Stromal cell of bone marrow (primary cell): Measurements from ENCODE around the gene AP2A2.

ENCODE experiments used
- DNase-seq: peaks from one replicate; pipeline ENCODE4 v3.0.0-alpha.2; 2012; ENCODE audit warnings: low read depth

Gene AP2A2

DNA sequence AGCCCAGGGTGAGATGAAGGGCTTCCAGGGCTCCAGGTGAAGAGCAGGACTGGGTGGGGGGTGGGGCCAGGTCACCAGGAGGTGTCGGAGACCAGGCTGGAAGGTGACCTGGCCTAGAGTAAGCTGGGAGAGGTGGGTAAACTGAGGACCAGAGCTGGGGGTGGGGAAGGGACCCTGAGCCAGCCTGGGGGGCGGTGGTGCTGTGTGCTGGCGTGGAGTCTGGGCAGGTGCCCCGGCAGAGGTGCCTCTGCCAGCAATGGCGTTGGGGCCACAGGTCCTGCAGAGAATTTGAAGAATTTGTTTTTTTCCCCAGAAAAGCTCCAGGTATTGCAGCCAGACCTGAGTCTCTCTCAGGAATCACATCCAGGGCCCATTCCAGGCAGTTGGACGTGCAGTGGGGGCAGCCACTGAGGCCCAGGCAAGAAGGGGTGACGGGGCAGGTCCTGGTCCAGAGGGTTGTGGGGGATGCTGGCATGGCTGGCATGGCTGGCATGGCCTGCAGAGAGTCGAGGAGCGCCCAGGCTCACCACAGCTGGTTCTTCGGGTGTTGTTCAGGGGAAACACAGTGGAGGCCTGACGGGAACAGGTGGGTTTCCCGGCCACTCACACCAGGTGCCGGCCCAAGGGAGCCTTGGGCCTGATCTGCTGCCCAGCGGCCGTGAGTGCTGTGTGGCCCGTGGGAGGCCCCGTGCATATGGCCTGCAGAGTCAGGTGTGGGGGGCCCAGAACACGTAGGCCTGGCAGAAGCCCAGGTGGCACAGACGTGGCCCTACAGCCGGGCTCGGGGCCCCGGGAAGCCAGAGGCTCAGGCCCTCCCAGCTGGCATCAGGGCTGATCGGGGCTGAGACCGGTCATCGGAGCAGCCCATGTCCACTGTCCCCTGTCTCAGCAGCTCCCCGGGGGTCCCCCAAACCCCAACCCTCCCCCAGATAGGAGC is 117.2 kb downstream of the AP2A2 start:
- no peak for DNase-seq

DNA sequence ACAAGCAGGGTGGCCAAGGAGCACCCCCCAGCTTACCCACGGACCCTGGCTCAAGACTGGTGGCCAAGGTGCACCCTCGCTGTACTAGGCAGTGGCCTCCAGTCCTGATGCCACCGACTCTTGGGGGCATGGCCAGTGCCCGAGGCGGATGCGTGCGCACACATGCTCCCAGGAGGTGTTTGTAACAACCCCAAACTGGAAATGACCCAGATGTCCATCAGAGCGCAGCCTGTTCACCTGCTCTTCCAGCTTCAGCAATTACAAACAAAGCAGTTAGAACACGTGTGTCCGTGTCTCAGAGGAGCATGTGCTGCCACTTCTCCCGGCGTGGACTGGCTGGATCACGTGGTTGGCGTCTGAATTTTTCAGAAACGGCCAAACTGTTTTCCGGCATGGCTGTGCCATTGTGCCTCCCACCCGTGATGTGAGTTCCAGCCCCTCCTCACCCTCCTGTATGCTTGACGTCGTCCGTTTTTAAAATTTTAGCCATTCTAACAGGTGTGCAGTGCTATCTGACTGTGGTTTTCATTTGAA is 118.0 kb downstream of the AP2A2 start:
- DNase-seq: no peak

DNA sequence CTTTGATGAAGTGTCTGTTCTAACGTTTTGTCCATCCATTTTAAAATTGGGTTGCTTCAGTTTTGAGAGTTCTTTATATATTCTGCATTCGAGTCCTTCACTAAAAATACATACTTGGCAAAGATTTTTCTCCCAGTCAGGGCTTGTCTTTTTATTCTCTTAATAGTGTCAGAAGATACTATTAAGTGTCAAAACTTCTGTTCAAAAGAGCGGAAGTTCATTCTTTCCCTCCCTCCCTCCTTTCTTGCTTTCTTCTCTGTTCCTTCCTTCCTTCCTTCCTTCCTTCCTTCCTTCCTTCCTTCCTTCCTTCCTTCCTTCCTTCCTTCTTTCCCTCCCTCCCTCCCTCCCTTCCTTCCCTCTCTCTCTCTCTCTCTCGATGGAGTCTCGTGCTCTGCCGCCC is 118.5 kb downstream of the AP2A2 start:
- no peak for DNase-seq

DNA sequence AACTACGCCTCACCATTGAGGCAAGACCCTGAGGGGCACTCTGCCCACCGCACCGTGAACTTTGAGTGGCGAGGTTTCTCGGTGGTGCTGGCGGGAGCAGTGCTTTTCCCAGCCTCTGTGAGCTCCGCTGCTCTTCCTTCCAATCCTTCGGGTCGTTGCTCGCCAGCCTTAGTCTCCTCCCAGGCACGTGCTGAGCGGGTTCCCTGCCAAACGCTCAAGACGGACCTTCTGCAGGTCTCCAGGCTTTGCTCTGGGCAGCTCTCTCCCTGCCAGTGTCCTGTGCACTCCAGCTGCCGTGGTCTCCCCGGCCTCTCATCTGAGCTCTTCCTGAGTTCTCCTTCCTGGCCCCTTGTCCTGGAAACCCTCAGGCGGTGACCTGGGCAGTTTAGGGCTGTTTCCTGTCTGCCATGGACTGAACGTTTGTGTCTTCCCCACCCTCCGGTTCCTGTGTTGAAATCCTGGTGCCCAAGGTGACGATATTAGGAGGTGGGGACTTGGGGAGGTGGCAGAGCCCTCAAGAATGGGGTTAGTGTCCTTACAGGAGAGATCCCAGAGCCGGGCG is 122.0 kb downstream of the AP2A2 start:
- DNase-seq: no peak

DNA sequence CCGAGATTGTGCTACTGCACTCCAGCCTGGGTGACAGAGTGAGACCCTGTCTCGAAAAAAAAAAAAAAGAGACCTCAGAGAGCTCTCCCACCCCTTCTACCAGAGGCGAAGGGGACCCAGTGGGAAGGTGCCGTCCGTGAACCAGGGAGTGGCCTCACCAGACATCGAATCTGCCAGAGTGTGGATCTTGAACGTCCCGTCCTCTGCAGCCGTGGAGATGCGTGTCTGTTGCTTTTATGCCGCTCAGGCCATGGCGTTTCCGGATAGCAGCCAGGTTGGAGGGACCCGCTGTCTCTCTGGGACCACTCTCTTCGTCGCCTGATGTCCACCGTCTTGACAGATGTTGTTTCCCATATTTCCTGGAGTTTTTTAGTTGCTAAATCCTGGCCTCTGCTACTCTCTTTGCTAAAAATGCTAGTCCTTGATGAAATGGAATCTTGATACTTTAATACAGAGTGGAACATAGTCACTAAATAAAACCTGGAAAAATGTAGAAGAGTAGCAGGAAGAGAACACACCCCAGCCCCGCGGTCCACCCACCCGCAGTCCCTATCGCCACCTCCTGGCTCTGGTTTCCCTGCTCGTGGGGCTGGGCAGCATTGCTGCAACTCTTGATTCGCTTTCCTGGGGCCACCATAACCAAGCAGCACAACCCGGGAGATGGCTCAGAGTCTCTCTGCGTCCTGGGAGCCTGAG is 122.9 kb downstream of the AP2A2 start:
- no peak for DNase-seq

DNA sequence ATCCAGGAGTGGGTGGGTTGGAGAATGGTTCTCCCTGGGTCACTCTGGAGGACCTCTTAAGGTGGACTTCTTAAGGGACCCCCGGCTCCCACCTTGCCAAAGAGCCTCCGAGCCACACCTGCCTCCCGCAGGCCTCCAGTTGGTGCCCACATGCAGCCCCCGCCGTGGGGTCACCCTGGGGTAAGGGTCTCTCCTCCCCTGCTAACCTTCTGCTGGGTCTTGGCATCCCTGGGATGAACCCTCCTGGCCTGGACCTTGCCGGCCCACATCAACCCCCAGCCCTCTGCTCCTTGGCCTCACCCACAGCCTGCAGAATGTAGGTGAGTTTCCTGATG is 123.4 kb downstream of the AP2A2 start:
- no peak for DNase-seq

DNA sequence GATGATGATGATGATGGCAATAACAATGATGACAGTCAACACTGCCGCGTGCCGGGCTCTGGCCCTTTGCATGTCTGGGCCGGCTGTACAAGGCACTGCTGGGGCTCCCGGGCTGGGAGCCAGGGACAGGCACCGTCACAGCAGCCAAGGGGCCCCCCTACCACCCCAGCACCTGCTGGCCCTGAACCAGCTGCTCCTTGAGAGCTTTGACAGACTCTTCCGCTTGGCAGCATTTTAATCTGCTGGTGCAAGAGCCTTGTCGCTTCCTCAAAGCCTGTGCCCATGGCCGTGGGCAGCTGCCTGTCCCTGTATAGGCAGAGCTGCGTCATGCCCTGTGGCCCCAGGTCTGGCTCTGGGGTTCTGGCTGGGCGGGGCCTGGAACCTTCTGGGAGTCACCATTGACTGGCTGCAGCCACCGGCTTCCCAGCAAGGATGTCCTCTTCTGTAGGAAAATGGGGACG is 123.8 kb downstream of the AP2A2 start:
- no peak for DNase-seq

DNA sequence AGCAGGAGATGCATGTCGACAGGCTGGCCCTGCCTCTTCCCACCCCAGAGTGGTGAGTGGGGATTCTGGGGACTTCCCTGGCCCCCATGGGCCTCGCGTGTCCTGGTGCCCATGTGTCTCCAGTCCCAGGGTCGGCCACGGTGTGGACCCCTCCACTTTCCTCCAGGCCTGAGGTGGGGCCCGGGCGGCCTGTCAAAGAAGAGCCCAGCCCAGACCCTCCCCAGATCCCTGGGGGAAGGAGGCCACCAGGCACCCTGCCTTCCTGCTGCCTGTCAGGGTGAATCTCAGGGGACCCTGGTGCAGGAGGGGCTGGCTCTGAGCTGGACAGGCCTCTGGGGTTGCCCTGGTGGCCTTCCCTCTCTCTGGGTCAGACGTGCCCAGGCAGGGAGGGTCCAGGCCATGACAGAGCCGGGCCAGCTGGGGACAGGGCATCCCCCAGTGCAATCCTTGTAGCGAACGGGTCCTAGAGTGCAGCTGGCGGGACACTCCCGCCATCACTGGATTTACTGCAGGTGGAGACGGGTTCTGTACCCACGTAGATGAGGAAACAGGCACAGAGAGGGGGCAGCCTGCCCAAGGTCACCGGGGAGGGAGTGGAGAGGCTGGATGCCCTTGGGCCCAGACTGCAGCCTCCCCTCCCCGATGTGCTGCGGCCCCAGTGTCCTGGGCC is 124.4 kb downstream of the AP2A2 start:
- no peak for DNase-seq

DNA sequence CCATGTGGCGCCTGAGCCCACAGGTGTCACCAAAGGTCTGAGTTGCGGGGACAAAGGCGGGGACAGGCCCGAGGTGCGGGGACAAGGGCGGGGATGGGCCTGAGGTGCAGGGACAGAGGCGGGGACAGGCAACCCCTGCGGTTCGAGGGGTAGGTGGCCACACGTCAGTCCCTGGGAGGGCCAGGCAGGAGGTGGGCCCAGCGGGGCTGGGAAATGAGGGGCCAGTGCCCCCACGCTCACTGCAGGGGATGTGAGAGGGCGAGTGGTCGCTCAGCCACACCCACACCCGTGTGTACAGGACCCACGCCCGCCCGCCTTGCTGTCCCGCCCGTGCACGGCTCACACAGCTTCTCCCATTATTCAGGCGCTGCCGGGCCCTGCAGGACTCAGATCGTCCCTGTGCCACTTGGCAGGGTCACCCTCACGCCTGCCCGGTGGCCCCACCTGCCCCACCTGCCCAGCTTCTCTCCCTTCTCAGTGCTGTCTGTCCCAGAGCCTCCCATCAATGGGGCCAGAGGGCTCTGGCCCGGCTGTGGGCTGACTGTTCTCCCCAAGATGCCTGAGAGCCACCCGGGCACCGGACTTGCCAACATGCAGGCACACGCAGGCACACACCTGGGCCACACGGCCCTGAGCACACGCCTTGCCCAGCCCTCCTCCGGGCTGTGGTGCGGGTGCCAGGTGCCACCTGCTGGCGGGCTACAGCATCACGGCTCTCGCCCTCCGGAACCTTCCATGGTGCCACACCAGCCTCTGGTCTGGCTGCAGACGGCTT is 125.1 kb downstream of the AP2A2 start:
- DNase-seq: no peak

DNA sequence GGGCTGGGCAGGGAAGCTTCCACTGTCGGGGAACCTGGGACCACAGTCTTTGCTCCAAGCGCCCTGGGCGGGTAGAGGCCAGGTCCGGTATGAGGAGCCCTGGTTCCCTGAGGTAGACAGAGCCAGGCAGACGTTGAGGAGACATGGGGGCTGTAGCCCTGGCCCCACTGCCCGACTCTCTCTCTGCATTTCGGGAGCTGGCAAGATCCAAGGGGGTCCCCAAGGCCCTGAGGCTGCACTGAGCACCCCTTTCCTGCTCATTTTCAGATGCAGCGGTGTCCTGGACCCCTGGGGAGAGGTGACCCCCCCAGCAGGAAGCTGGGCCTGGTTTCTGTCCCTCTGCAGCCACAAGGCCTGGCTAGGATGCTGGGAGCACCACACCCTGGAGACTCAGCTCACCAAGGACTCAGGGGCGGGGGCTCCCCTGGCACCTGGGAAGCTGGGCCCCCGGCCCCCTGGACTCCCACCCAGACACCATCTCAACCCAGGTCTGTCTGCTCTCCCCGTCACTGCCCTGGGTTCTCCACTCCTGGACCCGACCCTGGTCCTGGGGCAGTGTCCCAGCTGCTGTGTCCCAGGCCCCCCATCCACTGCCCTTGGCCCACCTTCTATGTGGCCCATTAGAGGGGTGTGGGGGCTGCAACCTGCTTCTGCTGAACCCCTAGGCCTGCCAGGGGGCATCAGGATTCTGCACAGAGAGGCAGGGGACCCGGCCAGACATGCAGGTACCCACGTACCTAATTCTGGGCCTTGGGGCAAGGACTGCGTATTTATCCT is 125.9 kb downstream of the AP2A2 start:
- DNase-seq: no peak

DNA sequence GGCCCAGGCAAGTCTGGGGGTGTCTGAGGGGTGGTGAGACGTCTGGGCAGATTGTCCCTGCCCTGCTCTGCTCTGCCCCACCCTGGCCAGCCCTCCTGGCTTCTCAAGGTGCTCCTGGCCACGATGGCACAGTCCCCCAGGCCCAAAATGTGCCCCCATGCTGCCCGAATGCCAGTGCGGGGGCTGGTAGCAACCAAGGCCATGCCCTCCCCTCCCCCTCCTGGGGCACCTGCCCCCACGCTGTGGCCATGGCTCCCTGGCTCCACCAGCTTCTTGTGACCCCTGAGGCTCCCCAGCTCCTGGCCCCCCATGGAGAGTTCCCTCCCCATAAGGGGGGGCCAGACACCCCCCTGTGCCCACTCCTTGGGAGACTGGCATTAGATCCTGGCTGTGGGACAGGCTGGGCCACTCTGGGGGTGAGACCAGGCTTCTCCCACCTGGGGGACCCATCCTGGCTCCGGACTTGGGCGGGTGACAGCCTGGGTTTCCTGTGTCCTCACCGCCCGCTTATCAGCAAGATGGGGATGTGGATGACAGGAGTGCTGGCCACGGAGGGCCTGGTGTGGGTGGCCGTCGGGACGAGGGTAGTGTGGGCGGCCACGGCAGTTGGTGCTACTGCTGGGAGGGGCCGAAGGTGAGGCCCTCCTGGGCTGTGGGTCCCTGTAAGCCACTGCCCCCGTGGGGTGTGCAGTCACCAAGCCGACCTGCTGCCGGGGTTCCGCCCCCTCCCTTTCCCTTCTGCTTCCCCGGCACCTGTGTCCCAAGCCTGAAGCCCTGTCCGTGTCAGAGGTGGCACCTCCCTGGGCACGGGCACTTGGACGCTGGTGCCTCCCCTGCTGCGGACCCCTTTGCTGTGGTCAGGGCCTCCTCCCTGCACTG is 126.7 kb downstream of the AP2A2 start:
- DNase-seq: no peak

DNA sequence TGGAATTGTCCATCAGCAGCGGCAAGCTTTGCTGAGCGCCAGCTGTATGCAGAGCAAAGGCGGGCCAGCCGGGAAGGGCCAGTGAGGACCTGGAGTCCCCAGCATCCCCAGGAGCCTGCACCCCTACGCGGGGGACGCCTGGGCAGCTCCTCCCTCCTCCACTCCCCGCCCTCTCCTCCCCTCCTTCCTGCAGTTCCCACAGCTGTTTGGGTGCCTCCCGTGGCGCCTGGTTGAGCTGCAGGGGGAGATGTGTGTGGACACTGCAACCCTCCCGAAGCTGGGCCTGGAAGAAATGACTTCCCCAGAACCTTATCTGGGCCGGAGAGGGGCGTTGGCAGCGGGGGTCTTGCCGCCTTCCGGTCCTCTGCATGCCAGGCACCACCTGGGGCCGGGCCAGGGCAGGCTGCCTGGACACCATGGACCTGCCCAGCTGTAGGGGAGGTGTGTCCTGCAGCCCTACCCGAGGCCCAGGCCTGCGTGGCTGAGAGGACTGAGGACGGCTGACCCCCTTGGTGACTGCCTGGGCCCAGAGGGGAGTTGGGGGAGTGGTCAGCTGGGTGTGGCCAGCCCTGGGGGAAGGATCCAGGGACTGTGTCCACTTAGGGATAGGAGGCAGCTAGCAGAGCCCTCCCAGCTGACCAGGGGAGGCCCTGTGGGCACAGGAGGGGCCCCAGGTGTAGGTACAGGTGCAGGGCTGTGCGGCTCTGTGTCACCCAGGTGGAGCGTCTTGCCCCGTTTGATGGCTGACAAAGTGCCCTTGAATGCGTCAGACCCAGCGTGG is 127.6 kb downstream of the AP2A2 start:
- no peak for DNase-seq

DNA sequence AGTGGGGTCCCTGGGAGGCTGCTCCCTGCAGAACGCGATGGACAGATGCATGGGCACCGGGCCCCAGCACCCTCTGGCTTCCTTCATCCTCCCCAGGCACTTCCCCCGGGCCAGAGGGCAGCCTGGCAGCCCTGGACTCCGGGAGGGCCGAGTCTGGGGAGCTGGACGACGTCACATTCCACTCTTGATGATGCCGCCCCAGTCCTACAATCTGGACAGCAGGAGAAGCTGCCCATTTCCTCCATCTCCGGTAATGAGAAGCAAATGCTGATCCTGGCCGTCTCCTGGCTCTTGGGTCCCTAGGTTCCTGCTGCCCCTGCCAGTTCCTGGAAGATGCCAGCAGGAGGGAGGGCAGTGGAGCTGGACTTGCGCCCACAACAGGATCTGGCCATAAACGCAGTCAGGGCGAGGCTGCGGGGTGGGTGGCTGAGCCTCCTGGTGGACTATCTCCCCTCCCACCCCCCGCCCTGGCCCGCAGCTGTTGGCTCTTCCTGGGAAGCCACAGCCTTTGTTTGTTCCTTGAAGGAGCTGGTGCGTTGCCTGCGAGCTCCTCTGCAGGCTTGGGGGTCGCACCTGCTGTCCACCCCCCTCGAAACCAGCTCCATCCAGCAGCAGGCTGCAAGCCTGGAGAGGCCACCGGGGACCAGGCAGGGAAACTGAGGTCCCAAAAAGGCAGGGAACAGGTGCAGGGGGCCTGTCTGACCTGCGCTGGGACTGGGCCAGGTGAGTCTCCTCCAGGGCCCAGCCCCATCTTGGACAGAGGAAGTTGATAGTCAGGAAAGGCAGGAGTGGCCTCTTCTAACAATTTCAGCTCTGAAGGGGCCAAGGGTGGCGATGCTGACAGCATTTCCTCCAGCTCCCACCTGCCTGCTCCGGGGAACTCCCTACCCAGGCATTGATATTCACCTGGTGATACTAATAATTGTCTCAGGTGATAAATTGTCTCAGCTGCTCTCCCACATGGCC is 128.8 kb downstream of the AP2A2 start:
- DNase-seq: no peak

DNA sequence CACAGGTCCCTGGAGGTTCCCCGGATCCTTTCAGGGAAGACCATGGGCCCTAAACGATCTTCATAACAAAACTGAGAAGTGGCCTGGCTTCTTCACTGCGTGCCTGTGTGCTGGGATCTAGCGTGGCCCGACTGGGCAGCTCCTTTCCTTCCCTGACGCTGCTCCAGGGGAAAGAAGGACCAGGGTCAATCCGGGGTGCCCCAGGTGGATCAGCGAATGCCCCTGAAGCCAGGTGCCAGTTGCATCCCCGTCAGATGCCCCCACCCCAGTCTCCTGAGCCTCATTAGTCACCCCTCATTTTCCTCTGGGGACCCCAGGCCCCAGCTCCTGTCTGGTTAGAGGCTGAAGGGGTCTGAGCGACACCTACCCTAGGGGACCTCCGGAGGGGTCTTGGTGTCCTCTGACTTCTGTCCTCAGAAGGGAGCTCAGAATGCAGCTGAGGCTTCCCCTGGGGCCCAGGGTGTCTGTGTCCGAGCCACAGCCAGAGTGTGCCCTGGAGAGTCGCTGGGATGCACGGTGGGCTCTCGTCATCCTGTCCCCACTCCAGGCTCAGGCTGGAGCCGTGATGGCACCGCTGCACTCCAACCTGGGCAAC is 129.5 kb downstream of the AP2A2 start:
- no peak for DNase-seq

DNA sequence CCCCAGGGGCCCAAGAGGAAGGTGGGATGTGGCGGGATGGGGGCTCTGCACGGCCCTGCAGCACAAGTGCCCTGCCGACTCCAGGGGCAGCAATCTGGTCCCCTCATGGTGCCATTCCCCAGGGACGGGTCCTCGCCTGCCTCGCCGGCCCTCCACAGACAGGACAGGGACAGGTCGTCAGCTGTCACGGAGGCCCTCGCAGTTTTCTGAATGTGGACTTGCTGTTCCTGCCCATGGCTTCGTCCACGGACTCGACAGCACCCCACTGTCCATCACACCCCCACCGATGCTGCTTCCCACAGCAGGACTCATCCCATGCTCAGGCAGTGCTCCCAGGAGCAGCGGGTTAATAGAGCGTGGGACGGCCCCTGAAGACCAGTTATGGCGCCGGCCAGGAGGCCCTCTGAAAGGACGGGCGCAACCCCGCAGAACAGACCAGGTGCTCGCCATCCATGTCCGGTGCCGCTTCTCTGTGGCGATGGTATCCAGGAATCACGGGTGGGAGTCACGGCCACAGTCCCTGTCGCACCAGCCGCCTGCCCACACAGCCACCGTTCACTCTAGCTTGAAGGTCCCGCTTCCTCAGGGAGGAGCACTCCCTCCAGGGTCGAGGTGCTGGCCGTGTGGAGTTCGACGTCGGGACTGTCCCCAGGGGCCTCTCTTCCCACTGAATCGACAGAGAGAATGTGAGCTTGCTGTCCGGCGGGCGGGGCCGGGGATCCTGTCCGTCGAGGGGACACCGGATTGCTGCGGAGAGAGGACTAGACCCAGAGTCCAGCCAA is 130.5 kb downstream of the AP2A2 start:
- DNase-seq: no peak

DNA sequence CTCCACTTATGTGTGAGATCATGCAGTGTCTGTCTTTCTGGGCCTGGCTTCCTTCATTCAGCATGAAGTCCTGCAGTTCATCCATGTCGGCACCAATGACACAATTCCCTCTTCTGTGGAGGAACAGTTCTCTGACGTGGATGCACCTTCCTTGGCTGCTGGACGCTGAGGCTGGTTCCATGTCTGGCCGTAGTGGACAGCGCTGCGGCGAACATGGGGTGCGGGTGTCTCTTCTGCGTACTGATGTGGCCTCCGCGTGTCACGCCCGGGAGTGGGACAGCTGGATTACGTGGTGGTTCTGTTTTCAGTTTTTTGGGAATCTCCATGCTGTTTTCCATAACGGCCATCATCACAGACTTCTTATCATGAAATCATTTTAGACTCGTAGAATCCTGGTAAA is 132.1 kb downstream of the AP2A2 start:
- no peak for DNase-seq

DNA sequence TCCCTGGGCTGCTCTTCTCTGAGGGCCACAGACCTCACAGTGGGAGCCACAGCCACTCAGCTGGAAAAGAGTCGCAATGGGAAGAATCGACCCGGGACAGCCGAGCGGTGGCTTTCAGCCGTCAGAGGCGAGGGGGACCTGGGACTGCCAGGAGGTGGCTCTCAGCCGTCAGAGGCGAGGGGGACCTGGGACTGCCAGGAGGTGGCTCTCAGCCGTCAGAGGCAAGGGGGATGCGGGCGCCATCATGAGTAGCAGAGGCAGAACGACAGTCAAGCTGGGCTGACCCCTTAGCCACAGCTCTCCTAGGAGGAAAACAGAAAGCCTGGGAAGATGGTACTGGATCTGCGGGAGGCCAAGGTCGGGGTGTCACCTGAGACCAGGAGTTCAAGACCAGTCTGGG is 134.1 kb downstream of the AP2A2 start:
- DNase-seq: no peak
